ENCODE measurements around the gene TMEM151B. TPM values are rescaled to one million over a fixed set of nuclear protein-coding genes. Genes with fewer than 3 reads are reported as not detected.

The TMEM151B gene
- total RNA-seq, 1 experiment from 2014 or later = not detected

- intact Hi-C loops (cut with micrococcal nuclease) = no loop called here
- TF ChIP-seq EZH2phosphoT487 (IDR thresholded peaks at IDR 0.05; ENCODE audit: borderline replicate concordance, low read length) = no peak
- no peak for TF ChIP-seq CTCF (conservative IDR thresholded peaks at IDR 0.05; ENCODE audit: low read depth, low read length)
- TF ChIP-seq EZH2 (IDR thresholded peaks at IDR 0.05; ENCODE audit: low read length, unreplicated experiment) = no peak
- Histone ChIP-seq H3K27ac (ENCODE audit: low read length) (no peak overlapping the region), H3K9ac (ENCODE audit: low read length) (no peak overlapping the region), H3F3A (ENCODE audit: low read length, unreplicated experiment) (no peaks in the 10 kb centered on the region), H3K36me3 (ENCODE audit: low read depth, low read length) (no peaks in the 10 kb centered on the region), H3K9me2 (replicated peaks; ENCODE audit: low read length) (no peaks in the 10 kb centered on the region), H3K27me3 (ENCODE audit: low read length) (peaks cover 33% of the 10 kb centered on the region), H3K4me1 (ENCODE audit: insufficient read depth, low read length) (no peaks in the 10 kb centered on the region), H3K79me2 (ENCODE audit: low read length) (no peaks in the 10 kb centered on the region), H2AFZ (ENCODE audit: low read length) (no peak overlapping the region), H3K4me3 (ENCODE audit: low read length) (no peak overlapping the region), H3K4me2 (ENCODE audit: low read length) (no peak overlapping the region), H4K20me1 (ENCODE audit: low read length) (no peaks in the 10 kb centered on the region), H3K9me3 (ENCODE audit: low read length) (no peaks in the 10 kb centered on the region)
- no TSS peak for BruUV-seq (replicated peaks)
- CTCF ChIA-PET = no interaction called here
- DNase-seq (no peak), ATAC-seq (no peak)
- POLR2A ChIA-PET (ENCODE audit: unreplicated experiment) = no interaction called here
Measured at GRCh38 chr6:44272529-44272928, 2.3 kb downstream of the TMEM151B start.

DNA sequence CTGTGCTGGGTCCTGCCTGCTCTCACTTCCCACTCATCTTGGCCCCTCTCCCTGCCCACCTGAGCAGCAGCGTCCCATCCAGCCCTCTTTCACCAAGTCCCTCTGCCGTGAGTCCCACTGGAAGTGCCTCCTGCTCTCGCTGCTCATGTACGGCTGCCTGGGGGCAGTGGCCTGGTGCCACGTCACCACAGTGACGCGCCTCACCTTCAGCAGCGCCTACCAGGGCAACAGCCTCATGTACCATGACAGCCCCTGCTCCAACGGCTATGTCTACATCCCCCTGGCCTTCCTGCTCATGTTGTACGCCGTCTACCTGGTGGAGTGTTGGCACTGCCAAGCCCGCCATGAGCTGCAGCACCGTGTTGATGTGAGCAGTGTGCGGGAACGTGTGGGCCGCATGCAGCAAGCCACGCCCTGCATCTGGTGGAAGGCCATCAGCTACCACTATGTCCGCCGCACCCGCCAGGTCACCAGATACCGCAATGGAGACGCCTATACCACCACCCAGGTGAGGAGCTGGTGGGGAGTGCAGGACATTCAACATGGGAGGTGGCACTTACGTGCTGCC is 2.8 kb downstream of the TMEM151B start:
- H3K9me2 ChIP-seq (replicated peaks; ENCODE audit: low read length) = no peaks in the 10 kb centered on the region
- H3K4me2 ChIP-seq (ENCODE audit: low read length) = no peak overlapping the region
- no peak for ATAC-seq
- no peaks in the 10 kb centered on the region for H3K9me3 ChIP-seq (ENCODE audit: low read length)
- H3K27me3 ChIP-seq (ENCODE audit: low read length) = peaks cover 33% of the 10 kb centered on the region
- H2AFZ ChIP-seq (ENCODE audit: low read length) = no peak overlapping the region
- no peaks in the 10 kb centered on the region for H3K79me2 ChIP-seq (ENCODE audit: low read length)
- no peak overlapping the region for H3K4me3 ChIP-seq (ENCODE audit: low read length)
- CTCF ChIA-PET = no interaction called here
- no peaks in the 10 kb centered on the region for H3K4me1 ChIP-seq (ENCODE audit: insufficient read depth, low read length)
- H3K36me3 ChIP-seq (ENCODE audit: low read depth, low read length) = no peaks in the 10 kb centered on the region
- no peaks in the 10 kb centered on the region for H4K20me1 ChIP-seq (ENCODE audit: low read length)
- no peak overlapping the region for H3K9ac ChIP-seq (ENCODE audit: low read length)
- no peak for TF ChIP-seq EZH2 (IDR thresholded peaks at IDR 0.05; ENCODE audit: low read length, unreplicated experiment)
- BruUV-seq (replicated peaks) = no TSS peak
- no peaks in the 10 kb centered on the region for H3F3A ChIP-seq (ENCODE audit: low read length, unreplicated experiment)
- intact Hi-C loops (cut with micrococcal nuclease) = no loop called here
- DNase-seq = no peak
- H3K27ac ChIP-seq (ENCODE audit: low read length) = no peak overlapping the region
- POLR2A ChIA-PET (ENCODE audit: unreplicated experiment) = interaction anchor here (0.6 kb wide), 1 partner anchor 1371 kb away, joined by 4 read pairs; no protein-coding TSS in a partner anchor

GRCh38 chr6:44273617-44274016 is 3.4 kb downstream of the TMEM151B start:
- Histone ChIP-seq H3K36me3 (ENCODE audit: low read depth, low read length) (no peaks in the 10 kb centered on the region), H3F3A (ENCODE audit: low read length, unreplicated experiment) (no peaks in the 10 kb centered on the region), H4K20me1 (ENCODE audit: low read length) (no peaks in the 10 kb centered on the region), H3K79me2 (ENCODE audit: low read length) (no peaks in the 10 kb centered on the region), H3K4me3 (ENCODE audit: low read length) (no peak overlapping the region), H3K9me3 (ENCODE audit: low read length) (no peaks in the 10 kb centered on the region), H3K27ac (ENCODE audit: low read length) (no peak overlapping the region), H3K9me2 (replicated peaks; ENCODE audit: low read length) (no peaks in the 10 kb centered on the region), H3K4me2 (ENCODE audit: low read length) (no peak overlapping the region), H3K9ac (ENCODE audit: low read length) (no peak overlapping the region), H2AFZ (ENCODE audit: low read length) (no peak overlapping the region), H3K27me3 (ENCODE audit: low read length) (peaks cover 33% of the 10 kb centered on the region), H3K4me1 (ENCODE audit: insufficient read depth, low read length) (no peaks in the 10 kb centered on the region)
- POLR2A ChIA-PET (ENCODE audit: unreplicated experiment) = interaction anchor here (0.6 kb wide), 1 partner anchor 1372 kb away, joined by 4 read pairs; no protein-coding TSS in a partner anchor
- intact Hi-C loops (cut with micrococcal nuclease) = no loop called here
- DNase-seq (no peak), ATAC-seq (no peak)
- BruUV-seq (replicated peaks) = no TSS peak
- CTCF ChIA-PET = no interaction called here
- no peak for TF ChIP-seq EZH2 (IDR thresholded peaks at IDR 0.05; ENCODE audit: low read length, unreplicated experiment)
- no peak for TF ChIP-seq EZH2phosphoT487 (IDR thresholded peaks at IDR 0.05; ENCODE audit: borderline replicate concordance, low read length)
- no peak for TF ChIP-seq CTCF (conservative IDR thresholded peaks at IDR 0.05; ENCODE audit: low read depth, low read length)

Measured in PC-3 (cell line).